Activated B cell treated with CpG ODN at 0.5 μM for 24 hours (primary cell): ENCODE data around the gene USP31. TPM values are rescaled to one million over a fixed set of nuclear protein-coding genes. Genes with fewer than 3 reads are reported as not detected.
"Not testable (repeated sequence)": the region's sequence is repeated elsewhere in the genome, so short reads cannot be mapped to it uniquely, and the experiment has no call there.

ENCODE experiments used
- ATAC-seq: fragments of 200-7000 bp; cut with Tn5 transposase; one replicate; pipeline ENCODE4 v1.10.0; 2021; ENCODE audit warnings: low read depth, mild to moderate bottlenecking, moderate library complexity
- CTCF ChIA-PET: fragments of 350-600 bp; sonication (Branson Sonifier 250); formaldehyde crosslinking; loops from one replicate; lab custom pipeline; 2021; ENCODE audit warnings: antibody characterized with exemption; lab: Charles Lee
- POLR2A ChIA-PET: fragments of 350-600 bp; sonication (Branson Sonifier 250); formaldehyde crosslinking; loops from one replicate; lab custom pipeline; 2021; ENCODE audit warnings: antibody characterized with exemption; lab: Charles Lee
- DNase-seq: peaks from one replicate; pipeline ENCODE4 v3.0.0; 2022
- H3K27ac Mint-ChIP-seq: one replicate; pipeline ENCODE4 v1.8.0; 2020; ENCODE audit warnings: mixed read lengths
- H3K27me3 Mint-ChIP-seq: one replicate; pipeline ENCODE4 v1.8.0; 2021; ENCODE audit warnings: mixed read lengths
- H3K36me3 Mint-ChIP-seq: one replicate; pipeline ENCODE4 v1.8.0; 2021; ENCODE audit warnings: low read depth, mixed read lengths
- H3K4me1 Mint-ChIP-seq: one replicate; pipeline ENCODE4 v1.8.0; 2021; ENCODE audit warnings: mixed read lengths
- H3K4me3 Mint-ChIP-seq: one replicate; pipeline ENCODE4 v1.8.0; 2020; ENCODE audit warnings: mild to moderate bottlenecking, mixed read lengths
- H3K9me3 Mint-ChIP-seq: one replicate; pipeline ENCODE4 v1.8.0; 2020; ENCODE audit warnings: mixed read lengths
- CTCF ChIP-seq: fragments of 200-600 bp; IDR thresholded peaks from one replicate; pipeline ENCODE4 v1.8.0; 2022; ENCODE audit warnings: antibody characterized with exemption, mild to moderate bottlenecking
- intact Hi-C: fragments of 100-400 bp; cut with micrococcal nuclease; formaldehyde crosslinking; loops from one replicate; pipeline ENCODE4 v1.15.1; 2024
- total RNA-seq: library from RNA; stranded (reverse); gene quantifications from 2 replicates; pipeline ENCODE4 v1.2.3, GENCODE V29; 2022

Gene USP31
- total RNA-seq, 1 donor from 2014 or later, result 4.6 TPM

GRCh38 chr16:23104032-23104955, 45.0 kb downstream of the USP31 start:
- DNase-seq, result no peak
- ATAC-seq, result no peak
- no peak overlapping the region for H3K4me3 Mint-ChIP-seq
- peaks cover 14% of the 10 kb centered on the region for H3K36me3 Mint-ChIP-seq
- H3K9me3 Mint-ChIP-seq, result no peaks in the 10 kb centered on the region
- H3K27ac Mint-ChIP-seq, result no peak overlapping the region
- no peaks in the 10 kb centered on the region for H3K4me1 Mint-ChIP-seq
- intact Hi-C loops, result no loop called here
- ChIA-PET POLR2A (no interaction called here), CTCF (no interaction called here)
- no peak for TF ChIP-seq CTCF
- no peaks in the 10 kb centered on the region for H3K27me3 Mint-ChIP-seq

- no peak for TF ChIP-seq CTCF
These were observed 45.6 kb downstream of the USP31 start for GRCh38 chr16:23103603-23104002.

GRCh38 chr16:23101012-23101550, 48.2 kb downstream of the USP31 start:
- Mint-ChIP-seq H3K27ac (no peak overlapping the region), H3K27me3 (no peaks in the 10 kb centered on the region), H3K9me3 (peaks cover 2% of the 10 kb centered on the region), H3K4me3 (no peak overlapping the region), H3K36me3 (peaks cover 12% of the 10 kb centered on the region), H3K4me1 (peaks cover 5% of the 10 kb centered on the region)
- POLR2A ChIA-PET, result no interaction called here
- intact Hi-C loops, result no loop called here
- no peak for DNase-seq
- no peak for TF ChIP-seq CTCF
- CTCF ChIA-PET, result no interaction called here
- ATAC-seq, result no peak

More at GRCh38 chr16:23103603-23104002, 45.6 kb downstream of the USP31 start:
- ATAC-seq (no peak), DNase-seq (no peak)
- ChIA-PET POLR2A (no interaction called here), CTCF (no interaction called here)
- no peaks in the 10 kb centered on the region for H3K9me3 Mint-ChIP-seq
- no peak overlapping the region for H3K4me3 Mint-ChIP-seq
- no peaks in the 10 kb centered on the region for H3K4me1 Mint-ChIP-seq
- H3K27ac Mint-ChIP-seq, result no peak overlapping the region
- H3K36me3 Mint-ChIP-seq, result peaks cover 16% of the 10 kb centered on the region
- no peaks in the 10 kb centered on the region for H3K27me3 Mint-ChIP-seq
- intact Hi-C loops, result no loop called here

GRCh38 chr16:23096450-23096849, 52.8 kb downstream of the USP31 start:
- H3K27me3 Mint-ChIP-seq, POLR2A ChIA-PET, DNase-seq, intact Hi-C loops, ATAC-seq, H3K27ac Mint-ChIP-seq, H3K9me3 Mint-ChIP-seq, H3K4me3 Mint-ChIP-seq, CTCF ChIA-PET, H3K4me1 Mint-ChIP-seq: not testable (repeated sequence)
- peaks cover 16% of the 10 kb centered on the region for H3K36me3 Mint-ChIP-seq

- H3K27me3 Mint-ChIP-seq, H3K4me3 Mint-ChIP-seq, POLR2A ChIA-PET, CTCF ChIA-PET, H3K9me3 Mint-ChIP-seq, H3K4me1 Mint-ChIP-seq, H3K27ac Mint-ChIP-seq, intact Hi-C loops, DNase-seq, ATAC-seq: not testable (repeated sequence)
- H3K36me3 Mint-ChIP-seq, result peaks cover 24% of the 10 kb centered on the region
These were observed 55.1 kb downstream of the USP31 start for GRCh38 chr16:23094136-23094535.

- Mint-ChIP-seq H3K27me3 (no peaks in the 10 kb centered on the region), H3K27ac (no peak overlapping the region), H3K4me3 (no peak overlapping the region), H3K9me3 (no peaks in the 10 kb centered on the region), H3K36me3 (peaks cover 21% of the 10 kb centered on the region), H3K4me1 (peaks cover 5% of the 10 kb centered on the region)
- no peak for TF ChIP-seq CTCF
- ATAC-seq, result no peak
- POLR2A ChIA-PET, result no interaction called here
- no peak for DNase-seq
- intact Hi-C loops, result no loop called here
- CTCF ChIA-PET, result no interaction called here
These were observed 56.5 kb downstream of the USP31 start for GRCh38 chr16:23092801-23093117.
